Effector memory CD4-positive, alpha-beta T cell (primary cell): ENCODE measurements around the gene SLC45A1.

Source experiments
- DNase-seq, 3 donors: peaks; one replicate each; pipeline ENCODE4 v3.0.0-alpha.2; 2020
- H3K27ac ChIP-seq: 2 replicates; pipeline ENCODE4 v1.7.0; 2013; ENCODE audit warnings: mild to moderate bottlenecking, low read length, moderate library complexity; ENCODE audit not compliant: insufficient read depth, poor library complexity, severe bottlenecking
- H3K27me3 ChIP-seq: replicated peaks from 2 replicates; pipeline ENCODE4 v1.7.0; 2013; ENCODE audit warnings: mild to moderate bottlenecking, low read length; ENCODE audit not compliant: insufficient read depth, control insufficient read depth, poor library complexity, severe bottlenecking
- H3K36me3 ChIP-seq: 2 replicates; pipeline ENCODE4 v1.7.0; 2013; ENCODE audit warnings: mild to moderate bottlenecking, low read length, moderate library complexity; ENCODE audit not compliant: control insufficient read depth, insufficient read depth
- H3K4me1 ChIP-seq: 2 replicates; pipeline ENCODE4 v1.7.0; 2013; ENCODE audit warnings: low read length, mild to moderate bottlenecking; ENCODE audit not compliant: control insufficient read depth, insufficient read depth, poor library complexity, severe bottlenecking
- H3K4me3 ChIP-seq: 2 replicates; pipeline ENCODE4 v1.7.0; 2013; ENCODE audit warnings: low read length, low read depth, mild to moderate bottlenecking; ENCODE audit not compliant: insufficient read depth, poor library complexity, severe bottlenecking
- H3K9me3 ChIP-seq: 2 replicates; pipeline ENCODE4 v1.7.0; 2013; ENCODE audit warnings: mild to moderate bottlenecking, low read length, moderate library complexity; ENCODE audit not compliant: control insufficient read depth

Gene SLC45A1

DNA sequence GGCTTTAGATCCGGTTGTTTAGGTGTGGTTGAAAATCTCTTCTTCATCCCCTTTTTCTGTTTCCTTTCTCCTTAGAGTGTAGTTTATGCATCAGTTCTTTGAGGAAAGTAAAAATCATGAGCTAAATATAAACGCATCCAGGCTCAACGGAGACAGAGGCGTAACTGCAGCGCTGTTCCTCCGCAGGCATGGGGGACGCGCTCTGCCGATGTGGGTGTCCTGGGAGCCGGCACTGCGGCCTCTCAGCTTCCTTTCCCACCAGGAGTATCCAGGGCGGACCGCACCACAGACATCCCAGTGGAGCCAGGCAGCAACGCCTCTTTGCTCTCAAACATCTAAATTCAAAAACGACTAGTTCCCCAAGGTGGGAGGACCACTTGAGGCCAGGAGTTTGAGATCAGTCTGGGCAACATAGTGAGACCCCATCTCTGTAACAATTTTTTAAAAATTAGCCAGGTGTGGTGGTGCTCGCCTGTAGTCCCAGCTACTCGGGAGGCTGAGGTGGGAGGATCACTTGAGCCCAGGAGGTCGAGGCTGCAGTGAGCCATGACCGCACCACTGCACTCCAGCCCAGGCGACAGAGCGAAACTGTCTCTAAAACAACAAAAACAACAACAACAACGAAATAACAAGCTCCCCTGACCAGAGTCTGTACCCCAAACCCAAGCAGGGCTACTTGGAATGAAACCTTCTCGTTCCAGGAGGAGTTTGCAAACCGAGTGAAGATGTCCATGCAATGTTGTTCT, 16.4 kb downstream of the SLC45A1 start:
- Histone ChIP-seq H3K4me1 (no peaks in the 10 kb centered on the region), H3K27me3 (no peaks in the 10 kb centered on the region), H3K36me3 (no peaks in the 10 kb centered on the region), H3K9me3 (no peaks in the 10 kb centered on the region), H3K4me3 (no peak overlapping the region), H3K27ac (no peak overlapping the region)
- no peak for DNase-seq

DNA sequence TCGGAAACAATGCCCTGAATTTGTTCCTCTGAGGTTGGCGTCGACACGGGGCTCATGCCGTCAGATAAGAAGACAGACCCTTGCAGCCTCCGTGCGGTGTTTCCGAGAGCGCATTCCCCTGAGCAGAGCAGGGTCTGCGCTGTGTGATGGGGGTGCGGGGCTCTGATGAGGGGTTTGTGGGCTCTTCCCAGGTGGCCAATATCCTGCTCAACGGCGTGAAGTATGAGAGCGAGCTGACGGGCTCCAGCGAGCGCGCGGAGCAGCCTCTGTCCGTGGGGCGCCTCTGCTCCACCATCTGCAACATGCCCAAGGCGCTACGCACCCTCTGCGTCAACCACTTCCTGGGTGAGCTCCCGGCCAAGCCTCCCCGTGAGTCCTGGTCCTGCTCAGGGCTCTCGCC, 17.3 kb downstream of the SLC45A1 start:
- no peak for DNase-seq
- Histone ChIP-seq H3K36me3 (no peaks in the 10 kb centered on the region), H3K9me3 (no peaks in the 10 kb centered on the region), H3K4me1 (no peaks in the 10 kb centered on the region), H3K4me3 (no peak overlapping the region), H3K27me3 (no peaks in the 10 kb centered on the region), H3K27ac (no peak overlapping the region)

DNA sequence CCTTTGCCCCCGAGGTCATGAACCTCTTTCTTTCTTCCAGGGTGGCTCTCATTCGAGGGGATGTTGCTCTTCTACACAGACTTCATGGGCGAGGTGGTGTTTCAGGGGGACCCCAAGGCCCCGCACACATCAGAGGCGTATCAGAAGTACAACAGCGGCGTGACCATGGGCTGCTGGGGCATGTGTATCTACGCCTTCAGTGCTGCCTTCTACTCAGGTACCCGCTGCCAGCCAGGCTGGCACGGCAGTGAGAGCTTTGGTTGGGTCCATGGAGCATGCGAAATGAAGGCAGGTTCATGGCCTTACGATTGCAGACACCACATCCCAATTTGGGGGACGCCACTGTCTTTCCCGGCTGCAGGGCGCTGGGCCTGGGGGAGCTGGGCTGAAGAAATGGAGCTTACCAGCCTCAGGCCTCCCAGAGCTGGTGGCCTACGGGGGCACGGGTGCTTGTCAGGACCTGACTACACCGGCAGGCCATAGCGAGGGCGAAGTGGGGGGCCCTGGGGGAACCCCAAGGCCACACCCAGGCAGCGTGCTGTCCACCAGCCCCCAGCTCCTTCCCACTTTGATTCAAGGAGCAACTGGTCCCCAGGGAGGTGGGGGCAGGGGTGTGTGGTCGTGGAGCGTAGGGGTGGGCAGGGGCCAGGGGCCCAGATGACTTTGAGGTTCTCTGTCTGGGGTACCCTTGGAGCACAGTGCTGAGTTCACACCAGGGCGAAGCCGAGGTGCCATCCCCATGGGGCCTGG, 20.0 kb downstream of the SLC45A1 start:
- Histone ChIP-seq H3K9me3 (no peaks in the 10 kb centered on the region), H3K4me3 (no peak overlapping the region), H3K27ac (no peak overlapping the region), H3K36me3 (no peaks in the 10 kb centered on the region), H3K27me3 (no peaks in the 10 kb centered on the region), H3K4me1 (no peaks in the 10 kb centered on the region)
- DNase-seq = no peak

DNA sequence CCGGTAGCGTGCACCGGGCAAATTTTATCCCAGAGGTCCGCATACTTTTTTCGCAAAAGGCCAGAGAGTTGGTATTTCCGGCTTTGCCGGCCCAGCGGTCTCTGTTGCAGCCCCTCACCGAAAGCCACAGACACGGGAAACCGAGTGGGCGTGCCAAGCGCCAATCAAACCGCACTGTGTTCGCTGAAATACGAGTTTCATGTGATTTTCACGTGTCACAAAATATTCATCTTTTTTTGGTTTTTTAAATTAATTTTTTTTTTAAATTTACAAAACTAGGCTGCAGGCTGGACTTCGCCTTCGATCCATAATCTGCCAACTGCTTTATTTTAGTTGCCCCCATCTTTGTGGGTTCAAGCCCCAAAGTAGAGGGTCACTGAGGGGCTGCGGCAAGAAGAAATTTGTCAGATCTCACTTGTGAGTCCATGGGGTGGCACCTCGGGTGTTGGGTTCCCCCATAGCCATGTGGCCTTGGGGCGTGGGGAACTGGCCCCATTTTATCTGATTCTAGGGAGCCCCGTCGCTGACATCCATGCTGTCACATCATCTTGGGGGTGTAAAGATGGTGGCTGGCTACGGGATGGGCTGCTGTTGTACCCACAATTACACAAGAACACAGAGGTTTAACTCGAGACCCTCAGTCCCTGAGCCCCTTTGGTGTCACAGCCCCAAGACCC, 20.8 kb downstream of the SLC45A1 start:
- H3K36me3 ChIP-seq = no peaks in the 10 kb centered on the region
- no peak for DNase-seq
- H3K4me3 ChIP-seq = no peak overlapping the region
- no peak overlapping the region for H3K27ac ChIP-seq
- no peaks in the 10 kb centered on the region for H3K9me3 ChIP-seq
- no peaks in the 10 kb centered on the region for H3K27me3 ChIP-seq
- H3K4me1 ChIP-seq = no peaks in the 10 kb centered on the region

DNA sequence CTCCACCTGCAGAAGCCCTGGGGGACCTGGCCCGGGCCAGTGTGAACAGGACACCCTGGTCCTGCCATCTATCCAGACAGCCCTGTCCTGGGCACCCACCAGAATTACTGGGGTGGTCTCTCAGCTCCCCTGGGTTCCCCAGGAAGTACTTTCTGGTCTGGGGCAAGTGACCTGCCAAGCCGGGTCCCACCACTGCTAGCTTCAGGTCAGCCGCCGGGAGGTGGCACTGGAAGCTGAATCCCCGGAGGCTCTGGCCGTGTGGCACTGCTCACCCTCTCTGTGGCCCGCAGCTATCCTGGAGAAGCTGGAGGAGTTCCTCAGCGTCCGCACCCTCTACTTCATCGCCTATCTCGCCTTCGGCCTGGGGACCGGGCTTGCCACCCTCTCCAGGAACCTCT, 21.3 kb downstream of the SLC45A1 start:
- no peaks in the 10 kb centered on the region for H3K4me1 ChIP-seq
- no peaks in the 10 kb centered on the region for H3K36me3 ChIP-seq
- no peak for DNase-seq
- H3K27me3 ChIP-seq = no peaks in the 10 kb centered on the region
- no peaks in the 10 kb centered on the region for H3K9me3 ChIP-seq
- H3K27ac ChIP-seq = no peak overlapping the region
- no peak overlapping the region for H3K4me3 ChIP-seq

DNA sequence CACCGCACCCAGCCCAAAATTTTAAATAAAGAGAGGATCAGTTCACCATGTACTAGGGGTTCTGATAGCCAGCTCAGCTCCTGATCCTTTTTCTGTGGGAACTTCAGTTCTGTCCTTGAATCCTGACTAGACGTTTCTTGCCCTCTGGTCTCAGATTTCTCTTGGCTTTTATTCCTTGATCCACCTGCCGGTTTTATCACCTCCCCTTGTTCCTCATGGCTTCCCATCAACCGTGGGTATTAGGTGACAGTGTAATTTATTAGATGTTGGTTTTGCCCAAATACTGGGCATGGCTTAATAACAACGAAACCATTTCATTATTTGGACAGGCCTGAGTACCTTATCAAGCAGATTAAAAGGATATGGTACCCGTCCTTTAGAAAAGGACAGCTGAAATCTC, 22.5 kb downstream of the SLC45A1 start:
- H3K27me3 ChIP-seq = no peaks in the 10 kb centered on the region
- DNase-seq = no peak
- no peaks in the 10 kb centered on the region for H3K9me3 ChIP-seq
- H3K36me3 ChIP-seq = no peaks in the 10 kb centered on the region
- H3K4me1 ChIP-seq = no peaks in the 10 kb centered on the region
- no peak overlapping the region for H3K27ac ChIP-seq
- H3K4me3 ChIP-seq = no peak overlapping the region

DNA sequence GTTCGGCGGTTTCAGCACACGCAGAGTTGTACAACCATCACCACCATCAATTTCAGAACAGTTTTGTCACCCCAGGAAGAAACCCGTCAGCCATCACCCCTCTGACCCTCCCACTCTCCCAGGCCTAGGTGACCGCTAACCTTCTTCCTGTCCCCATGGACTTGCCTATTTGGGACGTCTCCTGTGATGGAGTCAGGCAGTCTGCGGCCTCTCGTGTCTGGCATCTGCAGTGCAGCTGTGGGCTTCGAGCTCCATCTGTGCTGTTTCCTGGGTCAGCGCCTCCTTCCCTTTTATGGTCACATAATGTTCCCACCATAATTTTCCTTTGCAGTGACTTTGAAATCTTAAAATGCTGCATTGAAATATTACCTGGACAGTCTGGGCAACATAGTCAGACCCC, 24.4 kb downstream of the SLC45A1 start:
- Histone ChIP-seq H3K36me3 (no peaks in the 10 kb centered on the region), H3K27ac (no peak overlapping the region), H3K4me3 (no peak overlapping the region), H3K4me1 (no peaks in the 10 kb centered on the region), H3K27me3 (no peaks in the 10 kb centered on the region), H3K9me3 (no peaks in the 10 kb centered on the region)
- no peak for DNase-seq

DNA sequence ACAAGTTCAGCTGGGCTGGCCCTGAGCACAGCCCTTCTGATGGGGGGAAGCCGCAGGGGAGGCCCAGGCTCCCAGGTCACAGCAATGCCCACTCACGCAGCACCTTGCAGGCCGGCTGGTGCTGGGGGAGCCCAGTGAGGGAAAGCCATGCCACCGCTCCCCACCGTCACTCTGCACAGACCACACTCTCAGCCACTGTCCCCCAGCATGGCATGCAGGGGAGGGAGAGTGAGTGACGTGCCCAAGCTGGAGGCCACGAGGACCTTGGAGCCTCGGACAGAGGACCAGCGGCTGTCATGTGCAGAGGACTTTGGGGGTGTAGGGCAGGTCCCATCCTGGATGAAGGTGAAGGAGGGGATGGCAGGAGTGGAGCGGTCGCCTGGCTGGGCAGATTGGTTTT, 25.1 kb downstream of the SLC45A1 start:
- H3K4me3 ChIP-seq = no peak overlapping the region
- no peak for DNase-seq
- no peaks in the 10 kb centered on the region for H3K4me1 ChIP-seq
- H3K27ac ChIP-seq = no peak overlapping the region
- H3K9me3 ChIP-seq = no peaks in the 10 kb centered on the region
- H3K36me3 ChIP-seq = no peaks in the 10 kb centered on the region
- no peaks in the 10 kb centered on the region for H3K27me3 ChIP-seq

DNA sequence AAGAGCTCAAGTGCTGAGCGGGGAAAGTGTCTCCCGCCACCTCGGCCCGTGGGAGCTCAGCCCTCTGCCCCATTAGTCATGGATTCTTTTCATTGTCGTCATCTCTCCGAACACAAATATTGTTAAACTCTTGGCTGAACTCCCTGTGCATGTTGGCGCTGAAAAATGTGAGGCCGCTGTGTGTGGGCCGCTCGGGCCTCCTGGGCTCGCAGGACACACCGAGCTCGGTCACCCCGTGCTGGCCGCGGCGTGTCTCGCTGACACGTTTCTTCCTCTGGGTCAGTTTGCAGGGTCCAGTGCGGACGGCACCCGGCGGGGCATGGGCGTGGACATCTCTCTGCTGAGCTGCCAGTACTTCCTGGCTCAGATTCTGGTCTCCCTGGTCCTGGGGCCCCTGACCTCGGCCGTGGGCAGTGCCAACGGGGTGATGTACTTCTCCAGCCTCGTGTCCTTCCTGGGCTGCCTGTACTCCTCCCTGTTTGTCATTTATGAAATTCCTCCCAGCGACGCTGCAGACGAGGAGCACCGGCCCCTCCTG, 25.6 kb downstream of the SLC45A1 start:
- Histone ChIP-seq H3K4me1 (no peaks in the 10 kb centered on the region), H3K27me3 (no peaks in the 10 kb centered on the region), H3K27ac (no peak overlapping the region), H3K4me3 (no peak overlapping the region), H3K36me3 (no peaks in the 10 kb centered on the region), H3K9me3 (no peaks in the 10 kb centered on the region)
- DNase-seq = no peak
